Suppressor macrophage (primary cell): ENCODE measurements around the gene FANCC.
A peak's percentile ranks its signal among the peaks of the same experiment; 100 is the strongest.
"Not testable (repeated sequence)": the region's sequence is repeated elsewhere in the genome, so short reads cannot be mapped to it uniquely, and the experiment has no call there.

Source experiments
- DNase-seq, 4 experiments: peaks; one replicate each; pipeline ENCODE4 v3.0.0-alpha.2; 2020 to 2022

The FANCC gene

DNA sequence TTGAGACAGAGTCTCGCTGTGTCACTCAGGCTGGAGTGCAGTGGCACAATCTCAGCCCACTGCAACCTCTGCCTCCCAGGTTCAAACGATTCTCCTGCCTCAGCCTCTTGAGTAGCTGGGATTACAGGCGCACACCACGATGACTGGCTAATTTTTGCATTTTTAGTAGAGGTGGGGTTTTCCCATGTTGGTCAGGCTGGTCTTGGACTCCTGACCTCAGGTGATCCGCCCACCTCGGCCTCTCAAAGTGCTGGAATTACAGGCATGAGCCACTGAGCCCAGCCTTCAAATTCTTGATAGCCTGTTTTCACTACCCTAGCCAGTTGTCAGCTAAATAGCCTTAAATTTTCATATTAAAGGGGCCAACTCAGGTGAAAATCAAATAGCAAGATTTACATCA lies 11.6 kb upstream of the FANCC start:
- DNase-seq: not testable (repeated sequence)

DNA sequence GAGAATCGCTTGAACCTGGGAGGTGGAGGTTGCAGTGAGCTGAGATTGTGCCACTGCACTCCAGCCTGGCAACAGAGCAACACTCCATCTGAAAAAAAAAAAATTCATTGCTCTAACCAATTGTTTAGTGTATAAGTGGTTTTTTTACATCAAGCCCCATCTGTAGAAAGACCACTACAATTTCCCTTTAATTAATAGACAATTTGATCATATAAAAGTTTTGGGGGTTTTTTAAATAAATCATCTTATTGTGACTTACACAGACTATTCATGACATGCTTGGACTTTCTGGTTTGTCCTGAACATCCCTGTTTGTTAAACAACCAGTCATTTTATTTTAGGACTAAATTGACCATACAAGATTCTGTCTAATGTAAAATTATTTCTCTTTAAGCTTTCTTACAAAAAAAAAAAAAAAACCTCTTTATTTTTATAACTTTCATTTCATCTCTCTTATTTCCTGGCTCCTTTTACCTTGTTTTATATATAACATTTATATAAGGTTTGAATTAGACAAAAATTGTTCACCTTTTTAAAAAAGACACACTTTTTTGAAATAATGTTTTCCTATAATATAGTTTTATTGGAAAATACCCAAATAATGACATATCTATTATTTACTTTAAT lies 9.8 kb upstream of the FANCC start:
- no peak for DNase-seq

DNA sequence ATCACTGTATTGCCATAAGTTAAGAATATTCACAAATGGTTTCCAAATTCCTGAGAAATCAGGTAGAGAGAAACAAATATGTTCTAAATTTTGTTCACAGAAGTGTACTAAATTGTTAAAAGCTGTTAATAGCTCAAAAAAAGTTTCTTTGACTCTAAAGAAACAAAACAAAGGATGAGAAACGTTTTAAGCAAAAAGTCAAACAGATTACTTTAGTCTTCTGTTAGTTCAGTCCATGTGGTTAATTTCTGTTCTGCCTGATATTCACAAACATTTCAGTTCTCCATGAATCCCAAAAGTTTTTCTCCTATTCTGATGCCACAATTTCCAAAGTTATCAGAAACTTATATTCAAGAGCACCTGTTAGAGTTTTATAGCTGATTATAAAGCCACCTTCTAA lies 7.7 kb upstream of the FANCC start:
- DNase-seq: no peak

DNA sequence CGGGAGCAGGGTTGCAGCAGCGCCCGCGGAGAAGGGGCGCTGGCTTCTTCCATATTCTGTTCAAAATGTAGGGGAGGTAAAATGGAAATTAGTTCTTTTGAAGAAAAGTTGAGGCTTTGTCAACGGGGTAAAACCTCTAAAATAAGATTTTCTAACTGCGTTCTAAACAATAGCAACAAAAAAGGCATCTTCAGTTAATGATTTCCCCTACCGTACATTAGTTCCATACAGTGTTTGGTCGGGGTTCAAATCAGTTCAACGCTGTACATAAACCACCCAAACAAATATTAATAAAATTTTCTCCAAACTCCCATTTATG lies 343 bp upstream of the FANCC start:
- no peak for DNase-seq

DNA sequence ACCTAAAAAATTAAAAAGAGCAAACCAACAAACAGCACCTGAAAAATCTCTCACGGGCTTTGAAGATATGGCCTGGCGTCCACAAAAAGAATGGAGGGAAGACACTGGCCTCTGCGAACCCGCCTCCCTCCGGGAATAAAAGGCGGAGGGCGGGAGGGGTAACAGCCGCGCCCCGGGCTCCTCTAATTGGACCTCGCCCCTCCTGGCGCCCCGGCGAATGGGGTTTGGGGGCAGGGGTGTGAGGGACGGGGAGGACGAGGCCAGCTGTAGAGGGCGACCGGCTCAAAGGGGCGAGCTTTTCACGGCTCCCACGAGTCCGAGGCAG lies 753 bp downstream of the FANCC start:
- DNase-seq: peak; percentile 56 to 79 (median 68)

DNA sequence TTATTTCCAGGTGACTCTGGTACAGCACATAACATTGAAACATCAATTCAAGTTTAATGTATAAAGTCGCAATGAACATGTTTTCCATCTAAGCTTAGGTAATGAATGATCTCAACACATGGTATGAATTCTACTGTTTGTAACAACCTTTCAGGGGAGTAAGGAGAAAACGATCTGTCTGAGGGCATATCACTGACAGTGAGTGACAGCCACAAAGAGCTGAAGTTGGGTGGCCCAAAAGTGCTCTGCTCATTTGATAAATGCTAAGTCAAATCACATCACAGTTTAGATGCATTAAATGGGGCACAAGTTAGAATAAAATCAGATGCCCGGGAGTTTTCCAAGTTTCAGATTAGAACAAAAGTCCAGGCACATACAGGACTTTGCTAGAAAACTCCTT lies 1.2 kb downstream of the FANCC start:
- no peak for DNase-seq

DNA sequence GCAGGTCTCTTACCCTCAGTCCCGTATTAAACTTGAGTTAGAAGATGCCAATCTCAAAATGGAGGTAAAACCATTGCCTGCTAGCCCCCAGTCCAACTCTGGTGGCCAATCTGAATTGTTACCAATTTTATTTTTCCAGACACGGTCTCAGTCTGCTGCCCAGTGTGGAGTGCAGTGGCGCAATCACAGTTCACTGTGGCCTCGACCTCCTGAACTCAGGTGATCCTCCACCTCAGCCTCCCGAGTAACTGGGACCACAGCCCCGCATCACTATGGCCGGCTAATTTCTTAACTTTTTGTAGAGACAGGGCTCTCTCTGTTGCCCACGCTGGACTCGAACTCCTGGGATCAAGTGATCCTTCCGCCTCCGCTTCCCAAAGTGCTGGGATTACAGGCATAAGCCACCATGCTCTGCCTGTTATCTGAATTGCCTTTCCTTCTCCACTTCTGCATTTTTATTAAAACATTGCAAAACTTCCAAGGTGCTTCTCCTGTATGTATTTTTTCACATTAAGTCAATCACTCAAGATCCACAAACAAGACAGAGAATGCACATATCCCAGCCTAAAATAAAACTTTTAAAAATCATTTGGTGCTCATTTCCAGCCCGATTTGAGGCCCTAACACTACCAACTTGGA lies 2.3 kb downstream of the FANCC start:
- DNase-seq: no peak

DNA sequence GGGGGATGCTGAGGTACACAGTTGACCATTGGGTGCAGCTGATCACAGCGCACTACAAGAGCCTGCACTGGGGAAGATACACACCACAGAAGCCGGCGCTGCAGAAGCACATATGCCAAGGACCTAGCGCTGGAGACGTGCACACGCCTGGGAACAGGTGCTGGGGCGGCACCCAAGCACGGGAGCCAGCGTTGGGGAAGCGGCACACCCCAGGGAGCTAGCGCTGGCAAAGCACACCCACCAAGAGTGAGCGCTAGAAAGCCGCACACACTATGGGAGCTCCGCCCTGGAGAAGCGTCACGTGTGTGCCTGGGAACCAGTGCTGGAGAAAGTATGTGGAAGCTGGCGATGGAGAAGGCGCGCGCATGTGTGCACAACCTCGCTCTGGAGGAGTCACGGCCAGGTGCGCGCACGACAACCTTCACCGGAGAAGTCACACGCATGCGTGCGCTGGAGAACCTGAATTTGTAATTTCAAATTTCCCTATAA lies 4.5 kb downstream of the FANCC start:
- DNase-seq: peak; percentile 30 to 59 (median 50)

DNA sequence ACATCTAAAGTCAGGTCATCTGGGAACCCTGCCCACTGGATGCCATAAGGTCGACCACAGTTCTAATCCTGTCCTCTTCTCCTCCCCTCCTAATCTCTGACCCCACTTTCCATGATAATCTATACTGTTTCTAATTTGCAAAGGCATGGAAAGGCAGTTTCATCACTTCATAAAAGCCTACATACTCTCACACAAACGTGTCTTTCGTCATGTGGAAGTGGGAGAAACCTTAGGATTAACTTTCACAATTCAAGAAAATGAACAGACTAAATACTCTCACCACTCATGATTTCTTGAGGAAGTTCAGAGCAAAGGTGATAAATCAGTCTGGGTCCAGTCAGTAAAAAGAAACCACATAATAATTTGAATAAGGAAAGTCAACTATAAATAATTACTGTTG lies 5.5 kb downstream of the FANCC start:
- DNase-seq: peak in 2 of 4 experiments; percentile 25 to 36

DNA sequence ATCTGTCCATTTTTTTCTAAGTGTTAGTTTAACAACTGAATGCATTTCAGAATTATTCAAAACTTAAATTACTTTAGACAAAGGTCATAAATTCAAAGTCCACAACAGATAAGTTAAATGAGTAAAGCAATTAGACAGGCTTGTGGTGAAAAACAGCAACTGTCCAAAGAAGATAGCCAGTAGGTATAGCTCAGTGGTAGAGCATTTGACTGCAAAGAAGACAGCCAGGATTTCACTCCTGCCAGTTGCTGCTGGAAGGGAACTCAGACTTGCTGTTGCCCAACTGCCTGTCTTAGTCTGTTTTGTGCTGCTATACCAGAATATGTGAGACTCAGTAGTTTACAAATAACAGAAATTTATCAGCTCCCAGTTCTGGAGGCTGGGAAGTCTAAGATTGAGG lies 10.0 kb downstream of the FANCC start:
- DNase-seq: no peak

DNA sequence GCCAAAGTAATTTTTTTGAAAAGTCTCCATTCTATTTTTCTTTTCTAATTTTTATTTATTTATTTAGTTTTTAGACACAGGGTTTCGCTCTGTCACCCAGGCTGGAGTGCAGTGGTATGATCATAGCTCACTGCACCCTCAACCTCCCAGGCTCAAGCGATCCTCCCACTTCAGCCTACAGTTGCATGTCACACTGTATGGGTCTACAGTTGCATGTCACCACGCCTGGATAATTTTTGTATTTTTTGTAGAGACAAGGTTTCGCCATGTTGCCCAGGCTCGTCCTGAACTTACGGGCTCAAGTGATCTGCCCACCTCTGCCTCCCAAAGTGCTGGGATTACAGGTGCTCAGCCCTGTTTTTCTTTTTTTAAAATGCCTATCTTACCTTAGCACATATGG lies 10.7 kb downstream of the FANCC start:
- DNase-seq: no peak

DNA sequence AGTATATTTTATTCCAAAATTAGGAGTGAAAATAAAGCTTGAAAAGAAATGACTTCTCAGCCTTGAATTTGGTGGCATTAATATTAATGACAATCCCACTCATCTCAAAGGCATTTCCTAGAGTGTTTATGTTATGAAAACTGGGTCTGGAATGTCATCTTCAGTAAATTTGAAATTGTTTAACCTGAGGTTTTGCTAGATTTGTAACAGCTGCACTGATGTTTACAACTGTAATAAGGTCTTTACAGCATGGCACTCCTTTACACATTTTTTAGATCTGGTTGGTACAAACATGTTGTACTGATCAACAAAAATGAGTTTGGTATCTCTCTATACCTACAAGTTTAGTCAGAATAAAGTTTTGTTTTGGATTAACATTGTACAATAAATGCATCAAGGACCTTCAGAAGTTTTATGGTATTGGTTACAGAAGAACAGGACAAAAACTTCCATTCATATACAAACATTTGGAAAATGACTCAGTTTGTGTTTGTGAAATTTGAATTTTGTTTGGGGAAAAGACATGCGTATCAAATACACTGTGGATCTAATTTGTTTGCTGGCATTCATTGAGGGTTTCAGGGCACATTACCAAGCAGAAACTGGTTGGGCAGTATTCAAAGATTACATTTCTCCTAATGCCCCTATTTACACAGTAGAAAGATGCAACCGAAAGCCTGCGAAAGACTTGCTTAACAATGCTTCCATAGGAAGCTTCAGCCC lies 11.6 kb downstream of the FANCC start:
- no peak for DNase-seq

DNA sequence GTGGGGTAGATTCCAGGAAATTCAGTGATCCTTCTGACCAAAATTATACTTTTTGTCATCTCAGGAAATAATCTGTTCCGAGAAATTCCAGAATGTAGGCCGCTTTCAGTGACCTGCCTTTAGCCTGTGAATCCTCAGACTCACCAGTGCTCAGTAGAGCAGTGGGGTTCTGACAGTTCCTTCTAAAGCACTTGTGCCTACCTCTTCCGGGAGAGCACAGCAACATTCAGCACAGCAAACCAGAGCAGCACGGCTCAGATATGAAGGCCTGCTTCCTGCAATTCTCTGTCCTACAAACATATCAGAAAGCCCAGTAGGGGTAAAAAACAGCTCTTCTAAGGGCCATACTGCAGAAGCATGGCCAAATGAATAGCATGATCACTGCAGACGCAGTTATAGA lies 15.0 kb downstream of the FANCC start:
- DNase-seq: peak in 2 of 4 experiments; percentile 5 to 8

DNA sequence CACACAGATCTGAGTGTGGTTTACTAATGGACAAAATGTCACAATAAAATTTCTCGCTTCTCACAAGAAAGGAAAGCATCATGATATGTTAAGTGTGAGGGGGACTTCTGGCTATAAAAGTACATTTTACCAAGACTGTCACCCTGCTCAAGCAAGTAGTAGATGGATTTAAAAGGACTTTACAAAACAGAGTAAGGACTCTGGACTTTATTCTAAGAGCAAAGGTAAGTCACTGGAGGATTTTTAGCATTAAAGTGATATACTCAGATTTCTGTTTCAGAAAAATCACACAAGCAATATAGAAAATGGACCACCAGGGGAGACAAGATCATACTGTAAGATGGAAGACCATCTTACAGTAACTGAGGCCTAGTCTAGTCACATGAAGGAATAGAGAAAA lies 19.7 kb downstream of the FANCC start:
- no peak for DNase-seq

DNA sequence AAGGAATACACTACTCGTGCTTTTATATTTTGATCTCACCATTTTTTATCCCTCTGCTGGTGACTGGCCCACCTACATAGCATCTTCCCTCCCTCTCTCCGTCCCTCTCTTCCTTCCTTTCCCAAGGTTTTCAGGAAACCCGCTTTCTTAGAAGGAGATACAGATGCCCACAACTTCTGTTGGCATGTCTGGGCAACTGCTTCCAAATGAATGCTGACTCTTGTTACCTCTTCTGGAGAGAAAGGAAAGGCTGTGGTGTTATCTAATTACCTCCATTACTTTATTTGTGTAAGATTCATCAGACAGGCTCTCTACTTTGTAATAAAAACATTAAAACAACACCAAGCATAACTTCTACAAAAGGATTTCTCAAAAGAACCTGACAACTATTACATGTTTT lies 20.2 kb downstream of the FANCC start:
- no peak for DNase-seq

DNA sequence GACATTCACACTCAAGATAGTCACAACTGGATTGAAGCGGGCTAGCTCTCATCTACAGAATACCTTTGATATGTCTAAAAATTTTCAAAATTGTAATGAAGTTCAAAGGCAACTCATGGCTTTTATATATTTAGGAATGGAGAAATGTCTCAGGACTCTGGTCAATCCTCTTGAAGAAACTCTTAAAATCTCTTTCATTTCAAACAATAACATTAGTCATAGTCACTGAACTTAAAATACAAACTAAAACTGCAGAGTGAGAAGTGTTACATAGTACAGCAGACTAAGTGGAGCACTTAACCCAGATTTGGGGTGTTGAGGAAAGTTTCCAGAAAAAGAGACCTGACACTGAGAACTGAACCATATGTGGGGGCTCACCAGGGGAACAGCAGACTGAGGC lies 20.7 kb downstream of the FANCC start:
- DNase-seq: no peak

DNA sequence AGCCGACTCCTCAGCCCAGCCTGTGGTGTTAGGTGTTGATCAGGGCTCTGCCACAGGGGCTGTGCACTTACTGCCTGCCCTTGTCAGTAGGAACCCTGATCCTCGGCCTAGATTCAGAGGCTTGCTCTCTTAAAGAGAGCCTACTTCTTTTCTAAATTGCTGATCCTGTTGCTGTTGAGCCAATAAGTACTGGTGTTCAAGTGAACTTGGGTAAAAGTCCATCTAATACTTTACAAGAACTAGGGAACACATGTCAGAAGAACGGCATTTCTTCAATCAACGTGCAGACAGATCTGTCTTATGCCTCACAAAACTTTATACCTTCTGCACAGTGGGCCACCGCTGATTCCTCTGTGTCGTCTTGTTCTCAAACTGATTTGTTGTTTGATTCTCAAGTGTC lies 24.2 kb downstream of the FANCC start:
- DNase-seq: not testable (repeated sequence)

DNA sequence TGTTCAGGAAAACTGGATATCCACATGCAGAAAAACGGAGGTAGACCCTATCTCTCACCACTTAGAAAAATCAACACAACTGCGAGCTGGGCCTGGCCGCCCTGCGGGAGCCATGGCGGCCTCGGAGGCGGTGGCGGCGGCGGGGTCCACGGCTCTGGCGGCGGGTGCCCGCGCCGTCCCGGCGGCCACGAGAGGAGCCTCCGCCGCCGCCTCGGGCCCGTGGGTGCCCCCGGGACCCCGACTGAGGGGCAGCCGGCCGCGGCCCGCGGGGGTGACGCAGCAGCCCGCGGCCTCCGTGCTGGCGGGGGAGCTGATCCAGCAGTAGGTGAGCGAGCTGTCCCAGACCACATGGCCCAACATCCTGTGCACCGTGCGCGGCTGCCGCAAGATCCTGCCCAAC lies 25.3 kb downstream of the FANCC start:
- no peak for DNase-seq

DNA sequence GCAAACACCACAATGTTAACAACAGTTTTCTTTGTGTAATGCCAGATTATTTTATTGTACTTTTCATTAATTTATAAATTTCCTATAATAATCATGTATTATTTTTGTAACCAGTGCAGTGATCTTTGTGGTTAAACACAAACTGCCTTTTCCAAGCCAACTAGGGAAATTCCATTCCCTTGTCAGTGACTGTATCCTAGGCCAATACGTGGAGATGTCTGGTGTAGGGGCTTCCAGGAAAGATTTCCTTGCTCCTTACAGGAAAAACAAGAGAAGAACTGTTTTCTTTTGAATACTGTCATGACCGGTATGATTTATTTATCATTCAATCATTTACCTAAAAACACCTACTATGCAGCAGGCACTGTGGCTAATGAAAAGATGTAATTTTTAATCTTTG lies 31.4 kb downstream of the FANCC start:
- no peak for DNase-seq

DNA sequence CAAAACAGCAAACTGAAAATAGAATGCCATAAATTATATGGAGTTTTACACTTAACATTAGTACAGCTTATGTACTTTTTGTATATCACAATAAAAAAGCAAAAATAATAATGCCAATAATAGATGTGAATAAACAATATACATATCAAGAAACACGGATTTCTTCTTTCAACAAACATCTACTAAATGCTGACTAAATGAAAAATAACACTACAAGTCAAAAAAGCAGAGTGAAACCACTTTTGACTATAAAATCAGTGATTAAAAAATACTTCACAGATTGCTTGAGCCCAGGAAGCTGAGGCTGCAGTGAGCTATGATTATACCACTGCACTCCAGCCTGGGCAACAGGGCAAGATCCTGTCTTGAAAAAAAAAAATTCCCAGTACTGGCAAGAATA lies 32.2 kb downstream of the FANCC start:
- no peak for DNase-seq

DNA sequence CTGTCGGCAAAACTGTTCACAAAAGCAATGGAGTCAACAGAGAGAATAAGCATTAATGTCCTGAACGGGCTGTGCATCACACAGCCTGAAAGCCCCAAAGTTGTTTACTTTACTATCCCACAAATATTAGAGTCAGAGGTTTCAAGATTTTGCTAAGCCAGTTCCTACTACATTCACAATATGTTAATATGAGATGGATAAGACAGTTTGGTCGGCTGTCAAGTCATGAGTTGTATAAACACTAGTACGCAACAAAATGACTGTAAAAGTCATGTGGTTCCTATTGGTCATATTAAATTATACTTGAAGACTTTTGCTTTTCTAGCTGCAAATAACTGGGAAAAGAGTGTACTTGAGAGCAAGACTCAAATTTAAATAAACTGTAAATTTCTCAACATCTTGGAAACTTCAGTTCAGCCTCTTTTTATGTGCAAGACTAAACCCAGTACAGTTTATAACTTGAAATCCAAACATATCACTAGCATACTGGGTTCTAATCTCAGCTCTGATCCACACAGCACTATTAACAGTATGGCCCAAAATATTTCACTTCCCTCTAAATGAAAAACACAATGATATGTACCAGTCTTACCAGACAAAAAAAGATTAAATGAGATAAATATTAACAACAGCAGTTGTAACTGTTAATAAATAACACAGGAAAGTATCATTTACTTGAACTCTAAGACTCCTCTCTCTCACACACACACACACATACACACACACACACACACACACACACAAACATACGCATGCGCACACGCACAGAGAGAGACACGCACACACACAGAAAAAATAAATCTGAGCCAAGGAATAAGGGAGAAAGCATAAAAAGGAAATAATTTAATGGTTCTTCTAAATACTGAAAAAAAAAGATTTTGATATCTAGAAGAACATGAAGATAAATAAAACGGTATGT lies 33.1 kb downstream of the FANCC start:
- no peak for DNase-seq

DNA sequence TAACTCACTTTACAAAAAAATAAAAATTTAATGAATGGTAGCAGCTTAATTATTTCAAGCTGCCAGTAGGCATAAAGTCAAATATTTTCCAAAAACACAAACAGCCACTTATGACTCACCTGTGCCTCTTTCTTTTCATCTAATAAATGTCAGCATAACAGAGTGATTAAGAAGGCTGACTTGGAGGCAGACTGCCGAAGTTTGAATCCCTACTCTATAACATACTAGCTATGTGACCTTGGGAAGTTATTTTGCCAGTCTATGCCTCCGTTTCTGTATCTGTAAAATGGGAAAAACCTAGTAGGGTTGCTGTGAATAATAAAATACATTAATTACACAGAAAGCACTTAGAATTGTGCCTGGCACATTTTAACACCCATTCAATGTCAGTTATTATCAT lies 33.8 kb downstream of the FANCC start:
- no peak for DNase-seq

DNA sequence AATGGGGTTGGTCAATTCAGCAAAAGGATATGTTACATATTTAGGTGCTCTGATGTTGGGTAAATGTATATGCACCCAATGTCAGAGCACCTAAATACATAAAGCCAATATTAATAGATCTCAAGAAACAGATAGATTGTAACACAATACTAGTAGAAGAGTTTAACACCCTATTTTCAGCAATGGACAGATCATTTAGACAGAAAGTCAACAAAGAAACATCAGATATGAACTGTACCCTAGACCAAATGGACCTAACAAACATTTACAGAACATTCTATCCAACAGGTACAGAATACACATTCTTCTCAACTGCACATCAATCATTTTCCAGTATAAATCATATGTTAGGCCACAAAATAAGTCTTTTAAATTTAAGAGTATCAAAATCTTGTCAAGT lies 35.2 kb downstream of the FANCC start:
- DNase-seq: no peak
